HG03097 (cell line): ENCODE data around the gene FUCA2.
A peak's percentile ranks its signal among the peaks of the same experiment; 100 is the strongest.
"Not testable (repeated sequence)": the region's sequence is repeated elsewhere in the genome, so short reads cannot be mapped to it uniquely, and the experiment has no call there.

Experiments used
- ATAC-seq: cut with Tn5 transposase; IDR thresholded peaks from one replicate; pipeline ENCODE4 v1.9.1; 2021; ENCODE audit not compliant: unreplicated experiment, low FRiP score

The FUCA2 gene

DNA sequence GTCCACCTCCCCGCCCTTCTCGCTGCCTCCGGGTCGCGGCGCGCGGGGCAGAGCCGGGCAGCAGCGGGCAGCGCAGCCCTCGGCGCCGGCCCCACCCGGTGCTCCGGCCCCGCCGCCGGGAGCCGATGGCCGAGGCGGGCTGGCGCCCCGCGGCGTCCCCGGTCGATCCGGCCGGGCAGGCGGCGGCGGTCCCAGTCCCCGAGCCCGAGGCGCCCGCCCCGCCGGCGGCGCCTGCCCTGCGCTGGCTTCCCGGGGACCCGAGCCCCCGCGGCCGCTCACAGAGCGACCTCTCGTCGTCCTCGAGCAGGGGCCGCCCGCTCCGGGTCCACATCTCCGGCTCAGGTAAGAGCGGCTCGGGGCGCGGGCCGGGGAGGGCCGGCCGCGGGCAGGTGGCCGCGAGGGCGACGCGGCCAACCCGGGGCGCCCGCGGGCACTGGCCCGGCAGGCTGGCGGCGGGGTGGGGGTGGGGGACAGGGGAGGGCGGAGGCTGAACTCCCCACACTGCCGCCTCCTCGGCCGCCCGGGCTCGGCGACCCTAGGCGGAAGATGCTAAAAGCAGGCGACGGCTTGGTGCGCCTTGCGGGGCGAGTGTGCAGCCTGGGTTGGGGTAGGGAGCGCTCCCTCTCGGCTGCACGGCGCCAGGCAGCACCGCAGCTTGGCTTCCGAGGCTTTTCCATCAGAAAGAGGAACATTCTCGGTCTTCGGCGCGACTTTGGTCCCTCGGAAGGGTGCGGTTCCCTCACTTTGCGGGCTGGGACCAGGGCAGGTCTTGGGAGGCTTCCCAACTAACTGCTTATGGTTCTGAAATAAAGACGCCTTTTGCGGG is 25.6 kb upstream of the FUCA2 start:
- ATAC-seq = peak; percentile 53

GRCh38 chr6:143536461-143536865 is 24.9 kb upstream of the FUCA2 start:
- ATAC-seq = peak; percentile 62

DNA sequence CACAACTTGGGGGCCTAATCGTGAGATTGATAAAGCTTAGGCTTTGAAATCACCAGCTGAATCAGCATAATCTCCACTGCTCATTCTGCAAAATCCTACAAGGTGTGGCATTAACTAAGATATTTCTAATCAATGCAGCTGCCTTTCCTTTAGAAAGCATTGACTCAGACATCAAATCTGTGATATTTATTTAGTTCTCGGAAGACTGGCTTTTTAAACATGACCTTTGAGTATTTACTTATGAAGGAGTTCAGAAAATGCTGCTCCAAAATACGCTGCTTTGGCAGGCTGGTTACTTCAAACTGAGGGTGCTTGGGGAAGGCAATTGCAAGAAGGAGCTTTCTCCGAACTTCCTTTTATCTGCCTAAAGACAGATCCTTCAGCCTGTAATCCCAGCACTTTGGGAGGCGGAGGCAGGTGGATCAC is 23.7 kb upstream of the FUCA2 start:
- ATAC-seq = no peak

GRCh38 chr6:143531720-143532499 is 20.4 kb upstream of the FUCA2 start:
- no peak for ATAC-seq

- no peak for ATAC-seq
These were observed 17.6 kb upstream of the FUCA2 start for GRCh38 chr6:143529095-143529494.

DNA sequence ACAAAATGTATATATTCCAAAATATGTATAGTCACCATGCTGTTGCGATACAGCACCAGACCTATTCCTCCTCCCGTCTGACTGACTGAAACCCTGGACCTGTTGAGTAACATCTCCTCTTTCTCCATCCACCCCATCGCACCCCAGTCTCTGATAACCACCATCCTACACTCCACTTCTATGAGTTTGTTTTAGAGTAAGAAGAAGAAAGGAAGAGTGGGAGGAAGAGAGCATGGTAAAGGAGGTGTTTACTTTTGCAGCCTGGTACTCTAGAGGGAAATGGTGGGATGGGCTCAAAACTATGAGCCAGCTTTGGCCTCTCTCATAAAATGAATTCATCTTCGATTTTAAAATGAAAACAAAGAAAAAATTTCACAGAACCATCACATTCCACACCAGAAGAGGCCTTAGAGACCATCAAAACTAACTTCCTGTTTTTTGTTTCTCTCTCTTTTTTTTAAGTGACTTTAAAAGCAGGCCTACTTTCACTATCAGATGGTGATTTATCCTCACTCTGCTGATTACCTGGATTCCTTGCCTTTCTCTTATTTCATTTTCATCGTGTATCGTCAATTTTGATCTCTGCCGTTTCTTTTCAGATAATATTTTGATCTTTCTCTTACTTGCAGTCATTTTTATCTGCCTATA is 16.8 kb upstream of the FUCA2 start:
- ATAC-seq = no peak

- ATAC-seq = no peak
These were observed 16.2 kb upstream of the FUCA2 start for GRCh38 chr6:143527677-143528076.

DNA sequence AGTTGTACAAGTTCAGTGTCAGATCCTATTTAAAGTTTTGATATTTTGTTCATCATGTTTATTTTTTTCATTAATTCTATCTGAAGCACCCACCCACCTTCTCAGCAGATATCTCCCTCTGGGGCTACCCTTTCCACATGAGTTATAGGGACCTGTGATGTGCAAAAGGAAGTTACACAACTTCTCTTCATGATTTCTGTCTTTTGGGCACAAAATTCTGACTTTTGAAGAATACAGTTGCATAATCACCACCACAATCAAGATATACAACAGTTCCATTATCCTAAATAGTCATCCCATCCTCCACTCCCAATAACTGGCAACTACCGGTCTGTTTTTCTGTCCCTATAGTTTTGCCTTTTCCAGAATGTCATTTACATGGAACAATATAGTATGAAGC is 13.8 kb upstream of the FUCA2 start:
- no peak for ATAC-seq

DNA sequence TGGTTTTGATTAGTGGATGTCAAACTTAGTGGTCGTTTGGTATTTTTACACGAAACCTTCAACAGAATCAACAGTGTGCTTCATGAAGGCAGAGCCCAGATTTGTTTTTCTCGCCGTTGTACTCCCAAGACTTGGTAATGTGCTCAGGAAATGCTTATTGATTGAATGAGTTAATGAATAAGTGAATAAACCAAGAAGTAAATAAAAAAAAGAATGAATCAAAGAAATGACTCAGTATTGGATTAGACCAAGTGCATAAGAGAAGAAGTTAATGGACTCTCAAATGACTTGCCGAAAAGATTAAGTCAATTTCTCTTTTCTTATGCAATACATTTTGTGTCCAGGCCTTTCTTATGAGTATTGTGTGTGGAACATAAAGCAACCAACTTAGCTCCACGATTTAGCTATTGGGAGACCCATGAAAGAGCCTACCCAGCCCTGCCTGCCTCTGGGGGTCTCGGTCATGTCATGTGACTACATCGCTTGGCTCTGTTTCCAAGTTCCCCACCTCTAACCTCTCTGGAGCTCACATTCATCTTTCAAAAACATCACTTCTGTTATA is 10.6 kb upstream of the FUCA2 start:
- ATAC-seq = no peak

DNA sequence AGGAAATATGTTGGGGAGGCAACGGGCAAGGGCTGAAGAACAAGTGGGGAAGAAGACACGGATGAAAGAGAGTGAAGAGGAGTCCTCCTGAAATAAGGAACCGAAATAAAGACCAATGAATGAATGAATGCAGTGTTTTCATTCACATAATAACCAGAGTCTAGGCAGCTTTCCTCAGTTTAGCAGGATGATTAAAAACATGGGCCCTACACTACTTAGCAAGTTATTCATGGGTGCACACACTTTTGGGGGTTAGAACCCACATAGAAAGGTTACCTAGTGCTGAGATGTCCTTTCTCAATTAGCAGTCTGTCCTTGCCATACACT is 5.9 kb upstream of the FUCA2 start:
- ATAC-seq = no peak

DNA sequence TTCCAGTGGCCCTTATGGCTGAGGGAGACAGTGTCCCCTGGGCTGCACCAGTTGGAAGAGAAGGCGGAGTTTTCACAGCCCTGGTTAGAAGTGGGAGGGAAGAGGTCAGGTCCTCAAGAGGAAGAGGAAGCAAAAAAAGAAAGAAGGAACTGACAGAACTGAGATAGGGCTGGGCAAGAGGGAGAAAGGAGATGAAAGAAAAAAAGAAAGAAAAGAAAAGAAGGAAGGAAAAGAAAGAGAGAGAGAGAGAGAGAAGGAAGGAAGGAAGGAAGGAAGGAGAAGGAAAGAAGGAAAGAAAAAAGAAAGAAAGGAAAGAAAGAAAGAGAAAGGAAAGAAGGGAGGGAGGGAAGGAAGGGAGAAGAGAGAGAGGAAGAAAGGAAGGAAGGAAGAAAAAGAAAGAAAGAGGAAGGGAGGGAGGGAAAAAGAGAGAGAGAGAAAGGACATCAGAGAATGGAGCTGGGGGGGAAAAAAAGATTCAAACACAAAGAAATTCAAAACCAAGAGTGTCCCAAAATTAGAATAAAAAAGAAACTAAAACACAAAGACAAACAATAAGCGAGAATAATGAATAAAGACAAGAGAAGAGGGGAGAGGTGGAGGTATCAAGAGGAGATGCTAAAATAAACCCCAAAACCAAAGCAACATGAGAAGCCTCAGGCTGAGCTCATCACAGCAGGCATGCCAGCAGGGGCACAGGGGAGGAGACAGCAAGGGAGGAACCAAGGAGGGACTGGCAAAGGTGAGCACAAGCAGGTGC is 5.3 kb upstream of the FUCA2 start:
- ATAC-seq = no peak

- ATAC-seq = no peak
These were observed 4.3 kb upstream of the FUCA2 start for GRCh38 chr6:143515766-143516355.

DNA sequence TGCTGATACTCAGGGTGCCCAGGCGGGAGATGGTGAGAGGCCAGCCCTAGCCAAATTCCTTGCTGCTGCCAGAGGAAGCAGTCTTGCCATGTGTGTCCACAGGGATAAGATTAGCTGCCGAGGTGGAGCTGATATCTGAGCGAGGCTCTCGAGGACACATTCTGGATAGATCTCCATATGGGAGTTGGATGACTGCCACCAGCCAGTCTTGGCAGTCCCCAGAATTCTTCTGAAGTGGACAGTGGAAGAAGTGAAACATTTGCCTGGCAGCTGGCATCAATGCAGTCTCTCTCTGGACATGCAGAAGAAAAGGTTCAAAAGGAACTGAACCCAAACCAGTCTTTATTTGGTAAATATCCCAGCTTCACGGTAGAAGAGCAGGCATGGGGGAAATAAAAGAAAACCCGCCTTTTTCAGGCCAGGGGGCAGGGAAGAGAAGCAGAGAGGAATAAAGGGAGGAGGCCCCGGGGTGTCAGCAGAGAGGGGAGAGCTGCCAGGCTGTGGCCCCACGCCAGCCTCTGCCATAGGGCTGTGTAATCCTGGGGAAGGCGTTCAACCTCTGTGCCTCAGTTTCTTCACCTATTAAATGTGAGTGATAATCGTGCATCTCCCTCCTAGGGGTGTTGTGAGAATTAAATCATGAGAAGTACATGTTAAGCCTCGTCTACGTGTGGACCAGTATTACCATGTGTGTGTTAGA is 3.7 kb upstream of the FUCA2 start:
- no peak for ATAC-seq

DNA sequence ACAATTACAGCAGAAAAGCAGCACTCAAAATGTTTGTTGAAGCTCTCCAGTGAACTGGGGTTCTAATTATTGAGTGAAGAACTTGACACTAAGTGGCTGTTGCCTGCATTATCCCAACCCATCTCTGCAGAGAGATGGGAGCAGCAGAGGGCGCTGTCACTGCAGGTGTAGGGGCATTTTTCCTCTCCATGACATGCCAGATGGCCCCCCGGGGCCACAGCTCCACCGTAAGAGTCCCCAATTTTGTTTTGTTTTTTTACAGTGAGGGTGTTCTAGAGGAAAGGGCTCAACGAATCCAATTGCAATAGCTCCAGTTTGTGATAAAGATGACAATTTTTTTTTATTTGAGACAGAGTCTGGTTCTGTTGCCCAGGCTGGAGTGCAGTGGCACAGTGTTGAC is 1.9 kb upstream of the FUCA2 start:
- ATAC-seq = no peak

- not testable (repeated sequence) for ATAC-seq
These were observed 1.2 kb downstream of the FUCA2 start for GRCh38 chr6:143510326-143510725.

DNA sequence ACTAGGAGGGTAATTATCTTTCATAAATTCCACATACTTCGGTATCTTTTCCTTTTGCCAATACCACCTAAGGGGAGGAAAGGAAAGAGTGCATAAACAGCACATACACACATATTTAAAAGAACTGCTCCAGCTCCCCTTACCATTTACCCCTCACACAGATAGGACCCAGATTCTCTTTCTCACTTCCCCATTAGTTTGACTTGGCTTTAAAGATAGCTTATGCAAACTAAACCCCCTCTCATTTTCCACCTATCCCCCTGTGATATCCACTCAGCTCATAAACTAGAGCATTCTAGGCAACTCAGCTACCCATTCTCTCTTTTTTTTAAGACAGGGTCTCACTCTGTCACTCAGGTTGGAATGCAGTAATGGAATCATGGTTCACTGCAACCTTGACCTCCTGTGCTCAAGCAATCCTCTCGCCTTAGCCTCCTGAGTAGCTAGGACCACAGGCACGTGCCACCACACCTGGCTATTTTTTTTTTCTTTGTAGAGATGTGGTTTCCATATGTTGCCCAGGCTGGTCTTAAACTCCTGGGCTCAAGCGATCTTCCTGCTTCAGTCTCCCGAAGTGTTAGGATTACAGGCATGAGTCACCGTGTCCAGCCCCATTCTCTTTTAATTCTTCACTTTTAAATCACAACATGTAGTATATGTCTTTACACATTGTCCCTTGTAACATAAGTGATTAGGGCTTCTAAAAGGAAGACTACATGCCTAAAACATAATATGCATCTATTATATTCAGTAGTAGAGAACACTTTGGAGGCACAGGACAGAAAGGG is 4.0 kb downstream of the FUCA2 start:
- no peak for ATAC-seq

DNA sequence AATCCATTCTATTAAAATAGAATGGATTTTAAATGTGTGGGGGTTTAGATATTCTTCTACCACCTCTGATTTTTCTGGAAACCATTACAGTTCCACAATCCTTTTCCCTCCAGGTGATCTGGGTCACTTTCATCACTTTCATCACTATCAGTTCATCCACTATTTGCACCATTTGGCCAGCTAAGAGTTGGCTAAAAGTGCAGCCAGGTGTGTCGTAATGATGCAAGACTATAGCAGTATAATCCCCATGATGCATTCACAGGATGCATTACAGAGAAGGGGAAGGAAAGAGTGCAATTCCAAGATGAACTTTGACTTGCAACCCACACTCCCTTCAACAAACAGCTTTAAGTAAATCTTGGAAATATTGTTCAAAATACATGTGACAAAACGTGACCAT is 4.9 kb downstream of the FUCA2 start:
- ATAC-seq = no peak

- no peak for ATAC-seq
These were observed 5.3 kb downstream of the FUCA2 start for GRCh38 chr6:143506199-143506598.

GRCh38 chr6:143505537-143505936 is 6.0 kb downstream of the FUCA2 start:
- no peak for ATAC-seq
